GM19438 (cell line): ENCODE results near the gene SPON1.
"Not testable (repeated sequence)": the region's sequence is repeated elsewhere in the genome, so short reads cannot be mapped to it uniquely, and the experiment has no call there.

Experiments
- ATAC-seq: cut with Tn5 transposase; IDR thresholded peaks from one replicate; pipeline ENCODE4 v1.9.1; 2021; ENCODE audit warnings: low read depth; ENCODE audit not compliant: unreplicated experiment

The SPON1 gene

DNA sequence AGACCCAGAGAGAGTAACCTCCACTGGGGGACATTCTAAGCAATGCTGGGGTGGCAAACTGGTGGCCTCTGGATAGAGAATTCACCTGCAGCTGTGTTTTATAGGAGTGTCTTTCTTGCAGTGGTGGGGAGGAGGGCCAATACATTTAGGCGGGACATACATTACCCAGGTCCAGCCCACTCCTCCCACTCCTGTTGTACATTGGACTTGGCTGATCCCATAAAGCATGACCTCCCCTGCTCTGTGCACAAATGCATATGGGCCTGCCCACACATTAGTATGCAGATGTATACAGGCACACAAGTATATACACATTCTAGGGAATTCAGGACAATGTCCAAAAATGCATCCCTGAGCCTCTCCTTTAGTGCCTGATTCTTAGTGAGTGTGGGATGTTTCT, 297.4 kb downstream of the SPON1 start:
- no peak for ATAC-seq

GRCh38 chr11:14261066-14261465, 298.5 kb downstream of the SPON1 start:
- no peak for ATAC-seq

DNA sequence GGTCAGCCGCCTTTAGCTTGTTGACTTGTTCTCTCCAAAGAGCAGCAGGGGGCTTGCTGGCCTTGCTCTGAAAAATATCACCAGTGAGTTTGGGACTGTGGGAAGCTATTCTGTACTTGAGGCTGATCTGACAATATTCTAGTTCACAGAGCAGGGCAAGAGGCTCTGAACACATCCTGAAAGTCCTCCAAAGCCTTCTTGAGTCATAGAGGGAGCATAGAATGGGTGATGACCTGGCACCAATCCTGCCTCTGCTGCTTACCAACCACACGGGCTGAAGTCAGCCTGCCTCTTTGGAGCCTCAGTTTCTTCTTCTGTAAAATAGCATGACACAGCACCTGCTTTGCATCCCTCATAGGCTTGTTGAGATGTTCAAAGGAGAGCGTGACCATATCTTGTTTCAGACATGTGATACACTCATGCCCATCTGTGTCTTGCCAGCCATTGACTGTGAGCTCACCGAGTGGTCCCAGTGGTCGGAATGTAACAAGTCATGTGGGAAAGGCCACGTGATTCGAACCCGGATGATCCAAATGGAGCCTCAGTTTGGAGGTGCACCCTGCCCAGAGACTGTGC, 299.8 kb downstream of the SPON1 start:
- no peak for ATAC-seq

- ATAC-seq: no peak
Measured at GRCh38 chr11:14264966-14265365, 302.4 kb downstream of the SPON1 start.

DNA sequence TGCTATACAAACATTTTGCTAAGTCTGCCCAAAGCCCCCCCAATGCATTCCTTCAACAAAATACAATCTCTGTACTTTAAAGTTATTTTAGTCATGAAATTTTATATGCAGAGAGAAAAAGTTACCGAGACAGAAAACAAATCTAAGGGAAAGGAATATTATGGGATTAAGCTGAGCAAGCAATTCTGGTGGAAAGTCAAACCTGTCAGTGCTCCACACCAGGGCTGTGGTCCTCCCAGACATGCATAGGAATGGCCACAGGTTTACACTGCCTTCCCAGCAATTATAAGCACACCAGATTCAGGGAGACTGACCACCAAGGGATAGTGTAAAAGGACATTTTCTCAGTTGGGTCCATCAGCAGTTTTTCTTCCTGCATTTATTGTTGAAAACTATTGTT, 304.1 kb downstream of the SPON1 start:
- no peak for ATAC-seq

DNA sequence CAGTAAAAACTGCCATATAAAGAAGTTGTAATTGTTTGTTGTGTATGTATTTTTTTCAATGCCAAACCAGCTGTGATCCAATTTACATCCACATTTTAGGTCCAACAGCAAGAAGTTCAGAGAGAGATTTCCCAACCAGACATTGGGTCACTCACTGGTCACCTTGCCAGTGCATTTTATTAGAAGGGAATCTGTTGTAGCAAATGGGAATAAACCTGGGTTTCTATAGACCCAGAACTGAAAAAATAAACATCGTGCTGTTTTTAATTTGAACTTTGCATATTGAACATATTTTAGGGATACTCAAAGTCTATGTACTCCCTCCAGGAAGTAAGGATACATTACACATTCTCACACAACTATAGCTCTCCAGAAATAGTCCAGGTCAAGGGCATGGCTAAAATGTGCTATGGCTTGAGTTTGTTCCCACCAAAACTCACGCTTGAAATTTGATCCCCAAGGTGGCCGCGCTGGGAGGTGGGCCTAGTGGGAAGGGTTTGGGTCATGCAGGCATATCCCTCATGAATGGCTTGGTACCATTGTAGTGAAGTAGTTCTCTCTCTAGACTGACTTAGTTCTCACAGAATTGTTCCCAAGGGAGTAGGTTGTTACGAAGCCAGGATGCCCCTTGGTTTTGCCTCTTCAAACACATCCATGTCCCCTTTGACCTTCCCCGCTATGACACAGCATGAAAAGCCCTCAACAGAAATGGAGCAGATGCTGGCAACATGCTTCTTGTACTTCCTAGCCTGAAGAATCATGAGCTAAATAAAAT, 305.5 kb downstream of the SPON1 start:
- ATAC-seq: no peak

DNA sequence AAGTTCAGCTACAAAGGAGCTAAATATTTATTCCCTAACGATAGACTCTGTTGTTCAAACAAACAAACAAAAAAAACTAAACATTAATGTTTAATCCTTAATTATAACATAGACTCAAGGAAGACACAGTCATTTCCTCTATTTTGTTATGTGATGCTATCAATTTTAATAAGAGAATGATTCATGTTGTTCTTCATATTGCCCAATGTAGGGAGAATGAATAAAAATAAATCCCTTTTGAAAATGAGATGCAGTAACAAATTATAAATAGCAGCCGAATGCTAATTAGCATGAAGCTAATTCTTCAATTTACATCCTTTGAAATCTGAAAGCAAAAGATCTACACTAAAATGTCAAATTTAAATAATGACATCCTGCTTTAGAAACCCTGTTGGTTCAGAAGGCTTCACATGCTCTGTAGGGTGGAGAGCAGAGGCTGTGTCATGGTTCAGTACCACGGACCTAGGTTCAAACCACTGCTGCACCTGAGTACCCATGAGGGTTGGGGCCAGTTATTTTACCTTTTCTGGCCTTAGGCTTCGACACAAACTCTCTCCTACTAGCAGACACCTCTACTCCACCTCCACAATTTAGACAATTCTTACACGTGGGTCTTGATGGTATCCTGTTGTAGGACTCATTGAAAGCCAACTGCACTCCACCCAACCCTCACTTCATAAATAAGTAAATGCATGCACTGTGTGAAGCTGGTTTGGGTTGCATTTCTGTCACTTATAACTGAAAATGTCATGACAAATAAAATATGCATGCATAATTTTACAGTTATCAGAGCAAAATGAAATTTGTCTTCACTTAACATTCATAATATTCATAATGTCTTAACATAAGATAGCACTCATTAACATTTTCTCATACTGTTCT, 307.4 kb downstream of the SPON1 start:
- no peak for ATAC-seq

DNA sequence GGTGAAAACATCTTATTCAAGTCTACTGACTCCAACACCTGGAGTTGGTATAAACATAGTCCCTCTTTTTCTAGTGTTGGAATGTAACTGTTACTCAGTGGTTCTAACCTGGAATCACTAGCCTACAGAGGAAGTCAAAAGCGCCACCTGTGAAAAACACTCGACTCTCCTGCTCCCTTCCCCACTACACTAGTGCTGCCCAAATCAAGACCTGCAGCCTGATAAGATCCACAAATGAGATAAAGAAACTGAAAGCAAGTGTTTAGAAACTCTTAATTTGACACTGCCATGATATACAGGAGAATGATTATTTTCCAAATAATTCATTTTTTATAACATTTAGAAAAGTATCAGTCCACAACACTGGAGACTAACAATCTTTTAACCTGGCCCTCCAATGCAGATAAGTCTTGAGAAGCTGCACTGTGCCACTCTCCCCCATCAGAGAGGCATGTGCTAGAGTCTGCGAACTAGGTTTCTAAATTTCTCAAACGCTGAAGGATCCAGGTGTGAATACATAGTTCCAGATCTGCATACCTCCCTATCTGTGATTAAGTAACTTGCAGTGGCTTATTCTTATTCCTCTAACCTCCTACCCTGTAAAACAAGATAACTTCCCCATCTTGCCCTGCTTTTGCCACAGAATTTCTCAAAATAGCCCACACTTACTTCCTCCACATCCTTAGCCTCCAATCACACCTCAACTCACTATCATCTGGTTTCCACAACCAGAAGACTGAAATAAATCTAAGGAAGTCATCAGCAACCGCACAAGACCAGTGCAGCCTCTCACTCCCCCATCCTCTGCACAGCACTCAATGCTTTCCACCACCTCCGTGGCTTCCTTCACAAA, 308.4 kb downstream of the SPON1 start:
- ATAC-seq: peak; percentile 68

GRCh38 chr11:14273895-14274294, 311.4 kb downstream of the SPON1 start:
- ATAC-seq: no peak

DNA sequence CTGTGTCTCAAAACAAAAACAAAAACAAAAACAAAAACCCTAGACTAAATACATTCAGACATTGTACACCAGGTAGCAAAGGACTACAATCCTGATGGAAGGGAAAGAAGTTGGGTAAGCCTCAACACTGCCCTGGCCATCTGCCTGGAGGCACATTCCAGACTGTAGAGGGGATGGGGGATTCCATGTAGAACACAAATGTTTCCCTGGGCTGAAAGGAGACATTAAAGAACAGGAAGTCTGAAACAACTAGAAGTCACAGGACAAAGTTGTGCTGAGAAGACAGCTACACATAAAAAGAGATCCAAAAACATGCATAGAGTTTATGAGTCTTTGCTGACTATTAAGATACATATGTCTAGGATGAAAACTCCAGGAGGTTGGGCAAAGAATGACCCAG, 312.6 kb downstream of the SPON1 start:
- ATAC-seq: no peak

DNA sequence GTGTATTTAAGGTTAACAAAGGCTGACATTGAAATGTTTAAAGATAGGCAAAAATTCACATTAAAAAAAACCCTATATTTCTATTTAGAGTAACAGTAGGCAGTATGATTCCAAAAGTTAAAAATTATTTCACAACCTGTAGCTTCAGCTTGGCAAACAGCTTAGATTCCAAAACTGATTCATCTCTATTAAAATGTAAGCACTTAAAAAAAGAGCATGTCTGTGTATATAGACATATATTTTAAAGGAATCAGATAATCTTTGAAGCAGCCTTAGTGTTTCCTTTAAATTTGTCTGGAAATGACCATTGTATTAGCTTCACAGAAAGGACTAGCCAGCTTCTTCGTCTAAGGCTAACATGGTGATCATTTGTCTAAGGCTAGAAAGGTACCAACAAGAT, 316.3 kb downstream of the SPON1 start:
- ATAC-seq: not testable (repeated sequence)

DNA sequence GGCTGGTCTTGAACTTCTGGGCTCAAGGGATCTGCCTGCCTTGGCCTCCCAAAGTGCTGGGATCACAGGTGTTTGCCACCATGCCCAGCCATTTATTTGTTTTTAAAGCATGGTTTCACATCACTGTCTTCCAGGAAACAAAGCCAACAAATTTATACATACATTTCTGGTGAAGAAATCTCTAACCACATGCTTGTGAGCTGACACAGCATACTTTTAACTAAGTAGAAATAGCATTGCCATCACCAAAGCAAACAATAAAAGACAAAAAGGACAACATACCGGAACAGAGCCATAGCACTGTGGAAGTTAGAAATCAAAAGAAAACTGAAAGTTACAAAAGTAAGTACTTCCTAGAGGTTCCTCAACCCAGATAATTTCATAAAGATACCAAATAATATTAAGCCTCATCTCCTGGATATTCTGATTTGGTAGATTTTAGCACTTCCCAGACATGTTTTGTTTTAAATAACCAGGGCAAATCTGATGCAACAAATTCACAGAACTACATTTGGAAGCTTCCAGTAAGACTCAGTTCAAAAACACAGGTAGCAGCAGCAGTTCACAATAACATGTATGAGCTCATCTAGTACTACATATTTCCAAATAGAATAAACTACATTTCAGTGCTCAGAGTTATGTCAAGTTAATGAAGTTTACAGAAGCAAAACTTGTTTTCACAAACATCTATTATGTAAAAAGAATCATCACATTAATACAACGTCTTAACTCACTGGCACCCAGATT, 325.8 kb downstream of the SPON1 start:
- no peak for ATAC-seq

DNA sequence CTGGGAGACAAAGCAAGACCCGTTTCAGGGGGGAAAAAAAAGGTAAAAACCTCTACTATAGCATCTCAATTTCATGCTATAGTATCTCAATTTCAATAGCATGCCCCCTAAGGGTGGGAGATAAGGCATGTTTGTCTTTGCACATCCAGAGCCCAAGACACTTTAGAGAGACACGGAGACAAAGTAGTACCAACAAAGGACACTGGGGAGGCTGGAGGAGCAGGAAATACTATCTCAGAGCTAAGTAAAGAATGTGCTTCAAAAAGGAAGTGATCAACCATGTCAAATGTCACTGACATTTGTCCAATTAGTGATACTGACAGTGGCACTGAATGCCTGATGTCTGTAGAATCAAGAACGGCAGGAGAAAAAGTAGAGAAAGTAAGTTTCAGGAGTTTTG, 327.9 kb downstream of the SPON1 start:
- ATAC-seq: no peak

DNA sequence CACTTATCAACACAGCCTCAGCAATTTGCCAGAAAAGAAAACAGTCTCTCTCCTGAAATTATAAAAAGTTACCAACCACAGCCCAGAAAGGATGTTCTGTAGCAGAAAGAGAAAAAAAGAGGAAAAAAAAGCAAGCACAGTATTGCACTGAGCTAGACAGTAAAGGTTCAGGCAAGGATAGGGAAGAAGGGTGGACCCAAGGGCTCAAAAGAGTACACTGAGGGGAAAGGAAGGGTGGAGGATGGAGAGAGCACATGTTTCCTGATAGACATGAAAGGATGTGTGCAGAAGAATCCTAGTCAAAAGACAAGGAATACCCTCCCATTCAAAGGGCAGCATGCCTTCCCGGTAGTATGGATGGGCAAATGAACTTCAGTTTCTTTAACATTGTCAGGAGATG, 337.4 kb downstream of the SPON1 start:
- no peak for ATAC-seq

GRCh38 chr11:14300661-14301304, 338.3 kb downstream of the SPON1 start:
- no peak for ATAC-seq

DNA sequence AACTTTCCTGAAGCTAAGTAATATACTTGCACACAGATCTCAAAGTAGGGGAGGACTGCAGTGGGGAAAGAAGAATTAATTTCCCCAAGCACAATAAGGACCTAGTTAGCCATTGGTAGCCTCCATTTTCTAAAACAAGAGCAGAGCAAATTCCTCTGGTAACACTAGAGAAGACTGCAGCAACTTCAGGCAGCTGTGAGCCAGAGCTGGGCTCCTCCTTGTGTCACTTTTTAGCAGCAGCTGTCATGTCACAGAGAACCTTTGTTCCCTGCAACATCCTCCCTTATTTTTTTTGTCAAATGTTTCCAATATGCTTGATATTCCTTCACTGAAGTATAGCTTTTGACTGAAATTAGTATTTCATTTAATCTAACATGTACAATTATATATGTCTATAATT, 342.1 kb downstream of the SPON1 start:
- no peak for ATAC-seq

GRCh38 chr11:14305649-14306048, 343.1 kb downstream of the SPON1 start:
- no peak for ATAC-seq

DNA sequence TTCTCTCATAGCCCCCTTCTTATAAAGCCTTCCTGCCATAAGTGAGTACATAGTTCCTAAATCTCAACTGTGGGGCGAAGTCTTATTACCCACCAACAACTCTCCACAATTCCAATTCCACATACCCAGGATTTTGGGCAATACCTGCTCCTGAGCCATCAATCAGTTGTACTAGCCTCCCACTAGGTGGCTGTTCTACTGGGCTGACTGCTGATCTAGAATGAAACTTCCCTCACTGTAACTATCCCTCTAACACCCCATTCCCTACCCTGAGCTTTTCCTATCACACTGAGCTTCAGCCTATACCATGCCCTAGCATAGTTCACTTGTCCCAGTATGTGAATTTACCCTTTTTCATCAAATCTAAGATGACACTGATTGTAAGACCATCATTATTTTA, 344.0 kb downstream of the SPON1 start:
- ATAC-seq: no peak

GRCh38 chr11:14308114-14308896, 345.8 kb downstream of the SPON1 start:
- no peak for ATAC-seq
